HG02981 (cell line): ENCODE data around the gene LRBA.

Source experiments
- ATAC-seq: cut with Tn5 transposase; IDR thresholded peaks from one replicate; pipeline ENCODE4 v1.9.1; 2021; ENCODE audit warnings: mild to moderate bottlenecking, moderate library complexity; ENCODE audit not compliant: unreplicated experiment

LRBA gene

GRCh38 chr4:150259861-150260567, 755.1 kb downstream of the LRBA start:
- no peak for ATAC-seq

GRCh38 chr4:150258569-150258968, 756.5 kb downstream of the LRBA start:
- no peak for ATAC-seq

GRCh38 chr4:150256841-150257730, 758.0 kb downstream of the LRBA start:
- ATAC-seq, result no peak

GRCh38 chr4:150256225-150256620, 758.9 kb downstream of the LRBA start:
- ATAC-seq, result no peak

GRCh38 chr4:150255610-150256224, 759.4 kb downstream of the LRBA start:
- ATAC-seq, result no peak

- no peak for ATAC-seq
These were observed 761.0 kb downstream of the LRBA start for GRCh38 chr4:150253965-150254630.

GRCh38 chr4:150253416-150253815, 761.7 kb downstream of the LRBA start:
- ATAC-seq, result no peak

- ATAC-seq, result no peak
These were observed 762.3 kb downstream of the LRBA start for GRCh38 chr4:150252741-150253140.

- no peak for ATAC-seq
These were observed 762.8 kb downstream of the LRBA start for GRCh38 chr4:150252306-150252705.

GRCh38 chr4:150251752-150252190, 763.3 kb downstream of the LRBA start:
- no peak for ATAC-seq

GRCh38 chr4:150250998-150251651, 764.0 kb downstream of the LRBA start:
- ATAC-seq, result no peak

- ATAC-seq, result no peak
These were observed 764.6 kb downstream of the LRBA start for GRCh38 chr4:150250293-150250997.

- no peak for ATAC-seq
These were observed 766.9 kb downstream of the LRBA start for GRCh38 chr4:150248181-150248580.

- ATAC-seq, result no peak
These were observed 767.9 kb downstream of the LRBA start for GRCh38 chr4:150247184-150247583.

- no peak for ATAC-seq
These were observed 770.5 kb downstream of the LRBA start for GRCh38 chr4:150244600-150244999.

- ATAC-seq, result no peak
These were observed 771.2 kb downstream of the LRBA start for GRCh38 chr4:150243932-150244331.

- ATAC-seq, result no peak
These were observed 772.1 kb downstream of the LRBA start for GRCh38 chr4:150242820-150243458.

- no peak for ATAC-seq
These were observed 775.1 kb downstream of the LRBA start for GRCh38 chr4:150240011-150240410.

- no peak for ATAC-seq
These were observed 776.5 kb downstream of the LRBA start for GRCh38 chr4:150238591-150238990.
